Measurements from ENCODE around the gene DOCK10. TPM values are rescaled to one million over a fixed set of nuclear protein-coding genes. Genes with fewer than 3 reads are reported as not detected.

Gene DOCK10
- total RNA-seq, 1 donor from 2014 or later = 3.6 TPM

GRCh38 chr2:224776795-224777558, 265.3 kb downstream of the DOCK10 start:
- DNase-seq (ENCODE audit: low spot score, unreplicated experiment) = no peak
- no peak overlapping the region for H3K4me3 Mint-ChIP-seq (ENCODE audit: low read depth)
- no peak for TF ChIP-seq CTCF (IDR thresholded peaks at IDR 0.05; ENCODE audit: unreplicated experiment)
- no peaks in the 10 kb centered on the region for H3K9me3 Mint-ChIP-seq (ENCODE audit: low read depth)
- H3K27ac Mint-ChIP-seq = no peak overlapping the region
- peaks cover 1% of the 10 kb centered on the region for H3K36me3 Mint-ChIP-seq (ENCODE audit: insufficient read depth)
- peaks cover 4% of the 10 kb centered on the region for H3K4me1 Mint-ChIP-seq (ENCODE audit: low read depth)
- H3K27me3 Mint-ChIP-seq = no peaks in the 10 kb centered on the region

- H3K36me3 Mint-ChIP-seq (ENCODE audit: insufficient read depth) = peaks cover 1% of the 10 kb centered on the region
- no peaks in the 10 kb centered on the region for H3K9me3 Mint-ChIP-seq (ENCODE audit: low read depth)
- H3K4me3 Mint-ChIP-seq (ENCODE audit: low read depth) = no peak overlapping the region
- no peak for TF ChIP-seq CTCF (IDR thresholded peaks at IDR 0.05; ENCODE audit: unreplicated experiment)
- no peaks in the 10 kb centered on the region for H3K27me3 Mint-ChIP-seq
- no peak overlapping the region for H3K27ac Mint-ChIP-seq
- H3K4me1 Mint-ChIP-seq (ENCODE audit: low read depth) = peaks cover 4% of the 10 kb centered on the region
- DNase-seq (ENCODE audit: low spot score, unreplicated experiment) = no peak
Measured at GRCh38 chr2:224775647-224776046, 266.6 kb downstream of the DOCK10 start.

- no peak overlapping the region for H3K27ac Mint-ChIP-seq
- no peak for DNase-seq (ENCODE audit: low spot score, unreplicated experiment)
- no peak overlapping the region for H3K4me3 Mint-ChIP-seq (ENCODE audit: low read depth)
- no peak for TF ChIP-seq CTCF (IDR thresholded peaks at IDR 0.05; ENCODE audit: unreplicated experiment)
- peaks cover 1% of the 10 kb centered on the region for H3K36me3 Mint-ChIP-seq (ENCODE audit: insufficient read depth)
- no peaks in the 10 kb centered on the region for H3K9me3 Mint-ChIP-seq (ENCODE audit: low read depth)
- H3K27me3 Mint-ChIP-seq = no peaks in the 10 kb centered on the region
- H3K4me1 Mint-ChIP-seq (ENCODE audit: low read depth) = peaks cover 4% of the 10 kb centered on the region
Measured at GRCh38 chr2:224774735-224775134, 267.5 kb downstream of the DOCK10 start.

GRCh38 chr2:224772494-224772893, 269.8 kb downstream of the DOCK10 start:
- Mint-ChIP-seq H3K4me3 (ENCODE audit: low read depth) (no peak overlapping the region), H3K27me3 (no peaks in the 10 kb centered on the region), H3K9me3 (ENCODE audit: low read depth) (no peaks in the 10 kb centered on the region), H3K4me1 (ENCODE audit: low read depth) (peaks cover 4% of the 10 kb centered on the region), H3K36me3 (ENCODE audit: insufficient read depth) (peaks cover 1% of the 10 kb centered on the region), H3K27ac (no peak overlapping the region)
- no peak for DNase-seq (ENCODE audit: low spot score, unreplicated experiment)
- TF ChIP-seq CTCF (IDR thresholded peaks at IDR 0.05; ENCODE audit: unreplicated experiment) = no peak

GRCh38 chr2:224769489-224769888, 272.8 kb downstream of the DOCK10 start:
- no peaks in the 10 kb centered on the region for H3K4me1 Mint-ChIP-seq (ENCODE audit: low read depth)
- no peaks in the 10 kb centered on the region for H3K27me3 Mint-ChIP-seq
- H3K36me3 Mint-ChIP-seq (ENCODE audit: insufficient read depth) = peaks cover 1% of the 10 kb centered on the region
- DNase-seq (ENCODE audit: low spot score, unreplicated experiment) = no peak
- TF ChIP-seq CTCF (IDR thresholded peaks at IDR 0.05; ENCODE audit: unreplicated experiment) = no peak
- peaks cover 3% of the 10 kb centered on the region for H3K9me3 Mint-ChIP-seq (ENCODE audit: low read depth)
- H3K4me3 Mint-ChIP-seq (ENCODE audit: low read depth) = no peak overlapping the region
- no peak overlapping the region for H3K27ac Mint-ChIP-seq
